Vagina (tissue), 2 donors: ENCODE measurements around the gene TNS4. TPM values are rescaled to one million over a fixed set of nuclear protein-coding genes. Genes with fewer than 3 reads are reported as not detected.

Experiments used
- DNase-seq, 2 donors: peaks; one replicate each; pipeline ENCODE4 v3.0.0-alpha.2; 2017; ENCODE audit errors: extremely low spot score in 2 of 2
- H3K27ac ChIP-seq: fragments of 200-600 bp; sonication (generic); one replicate; pipeline ENCODE4 v1.5.1; 2019
- H3K27me3 ChIP-seq: fragments of 200-600 bp; sonication (generic); one replicate; pipeline ENCODE4 v1.5.1; 2019
- H3K36me3 ChIP-seq, 2 donors: fragments of 200-600 bp; sonication (generic); one replicate each; pipeline ENCODE4 v1.5.1; 2017 to 2019
- H3K4me1 ChIP-seq: fragments of 200-600 bp; sonication (generic); one replicate; pipeline ENCODE4 v1.5.1; 2019
- H3K4me3 ChIP-seq, 2 donors: fragments of 200-600 bp; sonication (generic); 1 replicate in 1 of 2; 2 replicates in 1 of 2; pipeline ENCODE4 v1.5.1; 2016 to 2019
- H3K9me3 ChIP-seq: fragments of 200-600 bp; sonication (generic); one replicate; pipeline ENCODE4 v1.5.1; 2019
- CTCF ChIP-seq, 3 experiments: fragments of 450-650 bp in 2 of 3; fragments of 200-600 bp in 1 of 3; sonication (generic) in 1 of 3; IDR thresholded peaks; one replicate each; pipeline ENCODE4 v1.5.1; 2017 to 2019; ENCODE audit warnings: antibody characterized with exemption in 3 of 3, mild to moderate bottlenecking in 2 of 3, moderate library complexity in 2 of 3
- POLR2A ChIP-seq, 2 donors: fragments of 450-650 bp; IDR thresholded peaks; one replicate each; pipeline ENCODE4 v1.6.1; 2017; ENCODE audit warnings: antibody characterized with exemption in 2 of 2, mild to moderate bottlenecking in 2 of 2, moderate library complexity in 2 of 2
- POLR2AphosphoS5 ChIP-seq, 2 donors: sonication (generic); formaldehyde crosslinking; IDR thresholded peaks; one replicate each; pipeline ENCODE4 v1.9.0; 2017; ENCODE audit warnings: antibody characterized with exemption in 2 of 2, mild to moderate bottlenecking in 2 of 2, low read depth in 1 of 2; ENCODE audit not compliant: insufficient read depth in 1 of 2
- intact Hi-C: fragments of 100-400 bp; cut with DNase I; formaldehyde crosslinking; loops from one replicate; pipeline ENCODE4 v1.15.1; 2023
- total RNA-seq: library from RNA; depleted of rRNA; stranded (reverse); fragments of >200 nt; gene quantifications from one replicate; pipeline ENCODE4 v1.2.3, GENCODE V29; 2016

The TNS4 gene
- total RNA-seq, 1 donor from 2014 or later, result 296 TPM

GRCh38 chr17:40486522-40487370, 14.7 kb downstream of the TNS4 start:
- no peaks in the 10 kb centered on the region for H3K9me3 ChIP-seq
- intact Hi-C loops, result loop anchor here (5.0 kb wide), 1 partner anchor 51 kb away; no protein-coding TSS in a partner anchor
- H3K27ac ChIP-seq, result peak overlapping the region; percentile 72
- H3K4me1 ChIP-seq, result peaks cover 89% of the 10 kb centered on the region
- TF ChIP-seq POLR2AphosphoS5 (IDR thresholded peaks at IDR 0.05; ENCODE audit: insufficient read depth in 1 of 2, low read depth in 1 of 2) (no peak), POLR2A (IDR thresholded peaks at IDR 0.05) (no peak), CTCF (IDR thresholded peaks at IDR 0.05) (no peak)
- H3K27me3 ChIP-seq, result no peaks in the 10 kb centered on the region
- no peak overlapping the region for H3K4me3 ChIP-seq
- peaks cover 0 to 4% of the 10 kb centered on the region in 2 donors for H3K36me3 ChIP-seq
- no peak for DNase-seq

- no peaks in the 10 kb centered on the region for H3K27me3 ChIP-seq
- TF ChIP-seq POLR2AphosphoS5 (IDR thresholded peaks at IDR 0.05; ENCODE audit: insufficient read depth in 1 of 2, low read depth in 1 of 2) (peak; percentile 62 to 92), POLR2A (IDR thresholded peaks at IDR 0.05) (no peak), CTCF (IDR thresholded peaks at IDR 0.05) (peak in 1 of 3 experiments; percentile 7)
- H3K9me3 ChIP-seq, result no peaks in the 10 kb centered on the region
- H3K4me3 ChIP-seq, result peak overlapping the region in 1 of 2 donors; percentile 19
- H3K36me3 ChIP-seq, result peaks cover 0 to 4% of the 10 kb centered on the region in 2 donors
- intact Hi-C loops, result loop anchor here (5.0 kb wide), 1 partner anchor 51 kb away; no protein-coding TSS in a partner anchor
- peak in 1 of 2 donors; percentile 98 for DNase-seq
- peaks cover 87% of the 10 kb centered on the region for H3K4me1 ChIP-seq
- H3K27ac ChIP-seq, result peak overlapping the region; percentile 72
Measured at GRCh38 chr17:40485851-40486521, 15.4 kb downstream of the TNS4 start.

GRCh38 chr17:40484973-40485530, 16.4 kb downstream of the TNS4 start:
- DNase-seq, result no peak
- Histone ChIP-seq H3K4me1 (peaks cover 87% of the 10 kb centered on the region), H3K36me3 (peaks cover 0 to 4% of the 10 kb centered on the region in 2 donors), H3K9me3 (no peaks in the 10 kb centered on the region), H3K27ac (peak overlapping the region; percentile 72), H3K4me3 (no peak overlapping the region), H3K27me3 (no peaks in the 10 kb centered on the region)
- intact Hi-C loops, result loop anchor here (5.0 kb wide), 1 partner anchor 52 kb away; no protein-coding TSS in a partner anchor
- TF ChIP-seq CTCF (IDR thresholded peaks at IDR 0.05) (no peak), POLR2AphosphoS5 (IDR thresholded peaks at IDR 0.05; ENCODE audit: insufficient read depth in 1 of 2, low read depth in 1 of 2) (no peak), POLR2A (IDR thresholded peaks at IDR 0.05) (no peak)

GRCh38 chr17:40484285-40484972, 17.0 kb downstream of the TNS4 start:
- peaks cover 87% of the 10 kb centered on the region for H3K4me1 ChIP-seq

GRCh38 chr17:40483679-40484078, 17.7 kb downstream of the TNS4 start:
- DNase-seq, result no peak
- no peak overlapping the region for H3K27ac ChIP-seq
- no peak overlapping the region for H3K4me3 ChIP-seq
- H3K9me3 ChIP-seq, result no peaks in the 10 kb centered on the region
- TF ChIP-seq CTCF (IDR thresholded peaks at IDR 0.05), result no peak
- no peak for TF ChIP-seq POLR2A (IDR thresholded peaks at IDR 0.05)
- TF ChIP-seq POLR2AphosphoS5 (IDR thresholded peaks at IDR 0.05; ENCODE audit: insufficient read depth in 1 of 2, low read depth in 1 of 2), result no peak
- intact Hi-C loops, result no loop called here
- H3K27me3 ChIP-seq, result no peaks in the 10 kb centered on the region
- no peaks in the 10 kb centered on the region for H3K36me3 ChIP-seq
- H3K4me1 ChIP-seq, result peaks cover 80% of the 10 kb centered on the region

More at GRCh38 chr17:40484285-40484972, 17.0 kb downstream of the TNS4 start:
- H3K36me3 ChIP-seq, result peaks cover 0 to 4% of the 10 kb centered on the region in 2 donors
- H3K27me3 ChIP-seq, result no peaks in the 10 kb centered on the region
- peak overlapping the region; percentile 72 for H3K27ac ChIP-seq
- DNase-seq, result no peak
- H3K9me3 ChIP-seq, result no peaks in the 10 kb centered on the region
- TF ChIP-seq POLR2A (IDR thresholded peaks at IDR 0.05) (no peak), POLR2AphosphoS5 (IDR thresholded peaks at IDR 0.05; ENCODE audit: insufficient read depth in 1 of 2, low read depth in 1 of 2) (peak in 1 of 2 donors; percentile 25)
- intact Hi-C loops, result no loop called here
- H3K4me3 ChIP-seq, result no peak overlapping the region
